WI38 (cell line): ENCODE data around the gene ARHGAP8.

Experiments
- H3K4me3 ChIP-seq: 2 replicates; pipeline ENCODE4 v1.5.1; 2011; ENCODE audit warnings: low read depth, mild to moderate bottlenecking, control low read depth, low read length
- TF ChIP-seq, protein P1 (sequence below): IDR thresholded peaks from 2 replicates; pipeline ENCODE4 v1.5.1; 2012; ENCODE audit warnings: low read depth, mild to moderate bottlenecking, control low read depth, low read length

Gene ARHGAP8

DNA sequence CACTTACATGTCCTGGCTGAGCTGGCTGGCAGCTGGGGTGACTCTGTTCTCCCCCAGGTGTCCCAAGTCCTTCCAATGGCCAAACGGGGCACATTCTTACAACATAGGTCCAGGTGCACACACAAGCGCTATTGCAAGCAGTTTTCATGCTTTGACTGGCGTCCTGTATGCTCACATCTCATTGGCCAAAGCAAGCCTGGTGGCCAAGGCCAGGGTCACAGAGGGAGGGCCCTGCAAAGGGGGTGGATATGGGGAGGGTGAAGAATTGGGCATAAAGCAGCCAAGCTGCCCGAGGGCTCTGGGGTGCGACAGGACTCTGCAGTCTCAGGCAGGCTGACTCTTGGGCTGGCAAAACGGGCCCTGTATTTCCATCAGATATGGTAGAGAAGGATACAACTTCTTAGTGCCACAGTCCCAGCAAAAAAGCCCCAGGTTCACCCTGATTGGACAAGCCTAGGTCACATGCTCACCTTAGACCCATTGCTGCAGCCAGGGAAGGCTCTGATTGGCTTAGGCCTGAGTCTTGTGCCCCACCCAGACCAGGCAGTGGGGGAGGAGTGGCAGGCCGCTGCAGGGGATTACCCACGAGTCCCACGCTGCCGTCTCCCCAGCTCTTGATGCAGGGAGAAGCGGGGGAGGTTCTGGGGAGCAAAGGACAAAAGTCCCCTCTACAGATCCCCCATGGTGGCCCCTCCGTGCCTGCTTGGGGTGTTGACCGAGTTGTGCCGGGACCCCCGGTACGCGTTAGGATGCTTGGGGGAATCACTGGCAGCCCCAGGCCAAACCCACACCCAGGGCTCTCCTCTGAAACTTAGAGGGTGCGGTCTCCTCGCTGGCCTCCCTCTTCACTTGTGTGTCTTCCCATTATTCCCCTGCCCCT, 110.8 kb downstream of the ARHGAP8 start:
- TF ChIP-seq, protein P1, sequence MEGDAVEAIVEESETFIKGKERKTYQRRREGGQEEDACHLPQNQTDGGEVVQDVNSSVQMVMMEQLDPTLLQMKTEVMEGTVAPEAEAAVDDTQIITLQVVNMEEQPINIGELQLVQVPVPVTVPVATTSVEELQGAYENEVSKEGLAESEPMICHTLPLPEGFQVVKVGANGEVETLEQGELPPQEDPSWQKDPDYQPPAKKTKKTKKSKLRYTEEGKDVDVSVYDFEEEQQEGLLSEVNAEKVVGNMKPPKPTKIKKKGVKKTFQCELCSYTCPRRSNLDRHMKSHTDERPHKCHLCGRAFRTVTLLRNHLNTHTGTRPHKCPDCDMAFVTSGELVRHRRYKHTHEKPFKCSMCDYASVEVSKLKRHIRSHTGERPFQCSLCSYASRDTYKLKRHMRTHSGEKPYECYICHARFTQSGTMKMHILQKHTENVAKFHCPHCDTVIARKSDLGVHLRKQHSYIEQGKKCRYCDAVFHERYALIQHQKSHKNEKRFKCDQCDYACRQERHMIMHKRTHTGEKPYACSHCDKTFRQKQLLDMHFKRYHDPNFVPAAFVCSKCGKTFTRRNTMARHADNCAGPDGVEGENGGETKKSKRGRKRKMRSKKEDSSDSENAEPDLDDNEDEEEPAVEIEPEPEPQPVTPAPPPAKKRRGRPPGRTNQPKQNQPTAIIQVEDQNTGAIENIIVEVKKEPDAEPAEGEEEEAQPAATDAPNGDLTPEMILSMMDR = no peak
- H3K4me3 ChIP-seq = no peak overlapping the region

DNA sequence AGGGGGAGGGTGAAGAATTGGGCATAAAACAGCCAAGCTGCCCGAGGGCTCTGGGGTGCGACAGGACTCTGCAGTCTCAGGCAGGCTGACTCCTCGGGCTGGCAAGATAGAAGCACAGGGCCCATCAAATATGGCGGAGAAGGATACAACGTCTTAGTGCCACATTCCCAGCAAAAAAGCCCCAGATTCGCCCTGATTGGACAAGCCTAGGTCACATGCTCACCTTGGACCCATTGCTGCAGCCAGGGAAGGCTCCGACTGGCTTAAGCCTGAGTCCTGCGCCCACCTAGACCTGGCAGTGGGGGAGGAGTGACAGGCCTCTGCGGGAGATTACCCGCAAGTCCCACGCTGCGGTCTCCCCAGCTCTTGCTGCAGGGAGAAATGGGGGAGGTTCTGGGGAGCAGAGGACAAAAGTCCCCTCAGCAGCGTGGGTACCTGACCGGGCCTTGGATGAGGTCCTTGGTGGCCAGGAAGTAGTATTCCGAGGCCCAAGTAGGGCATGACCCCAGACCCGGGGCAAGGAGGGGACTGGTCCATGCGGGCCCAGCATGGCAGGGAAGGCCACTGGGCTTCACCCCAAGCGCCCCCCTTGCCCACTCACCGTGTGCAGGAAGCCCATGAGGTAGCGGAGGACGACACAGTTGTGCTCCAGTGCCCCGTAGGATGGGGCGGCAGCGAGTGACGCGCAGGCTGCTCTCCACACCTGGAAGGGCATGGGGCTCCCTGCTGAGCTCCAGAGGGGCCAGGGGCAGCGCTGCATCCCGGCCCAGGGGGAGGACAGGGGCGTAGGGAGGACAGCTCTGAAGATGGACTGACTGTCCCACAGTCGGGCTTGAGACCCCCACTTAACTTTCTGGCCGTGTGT, 113.0 kb downstream of the ARHGAP8 start:
- H3K4me3 ChIP-seq = no peak overlapping the region
- TF ChIP-seq, protein P1 = no peak

DNA sequence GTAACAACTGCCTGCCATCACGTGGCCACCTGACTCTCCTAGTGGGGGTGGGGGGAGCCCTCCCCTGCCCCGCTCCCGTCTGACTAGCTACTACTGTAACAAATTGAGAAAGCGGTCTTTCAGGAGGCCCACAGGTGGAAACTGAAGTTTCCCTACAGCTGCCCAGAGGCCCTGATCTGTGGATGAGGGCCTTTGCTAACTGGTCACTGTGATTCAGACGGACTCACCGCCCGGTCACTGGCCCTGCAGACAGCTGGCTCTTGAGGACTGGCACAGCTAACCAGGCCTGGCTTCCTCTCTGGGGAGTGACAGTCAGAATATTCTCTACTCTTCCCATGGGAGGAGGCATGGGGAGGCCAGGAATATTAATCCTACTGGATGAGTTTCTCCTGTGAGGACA, 116.8 kb downstream of the ARHGAP8 start:
- TF ChIP-seq, protein P1 = no peak
- H3K4me3 ChIP-seq = no peak overlapping the region

DNA sequence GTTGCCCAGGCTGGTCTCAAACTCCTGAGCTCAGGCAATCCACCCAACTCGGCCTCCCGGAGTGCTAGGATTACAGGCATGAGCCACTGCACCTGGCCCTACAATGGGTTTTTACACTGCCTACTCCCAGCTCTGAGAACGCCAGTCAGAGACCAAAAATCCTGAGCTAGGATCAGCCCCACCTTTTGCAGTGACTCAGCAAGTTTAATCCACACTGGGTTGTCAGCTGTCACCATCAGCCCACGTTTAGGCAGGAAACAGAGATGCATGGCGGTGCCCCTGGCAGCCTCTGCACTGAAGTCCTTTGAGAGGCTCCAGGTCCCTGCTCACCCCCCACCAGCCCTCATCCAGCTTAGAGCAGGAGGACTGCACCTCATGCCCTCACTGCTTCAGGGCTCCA, 117.6 kb downstream of the ARHGAP8 start:
- no peak overlapping the region for H3K4me3 ChIP-seq
- TF ChIP-seq, protein P1 = no peak

DNA sequence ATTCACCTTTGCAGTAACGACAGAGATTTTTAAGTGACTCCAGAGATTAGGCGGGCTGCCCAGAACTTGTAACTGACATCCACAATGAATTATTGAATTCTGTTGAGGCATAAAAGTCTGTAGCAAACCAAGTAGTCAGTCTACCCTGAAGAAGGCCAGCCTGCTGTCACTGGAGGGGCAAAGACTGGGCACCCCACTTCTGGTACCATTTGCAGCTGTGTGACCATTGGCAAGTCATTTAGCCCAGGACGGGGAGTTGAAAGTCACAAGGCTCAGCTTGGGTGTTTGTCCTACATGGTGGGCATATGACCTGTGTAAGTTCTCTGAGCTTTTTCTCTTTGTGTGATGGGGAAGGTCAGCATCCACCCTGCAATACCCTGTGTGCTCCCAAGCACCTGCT, 119.4 kb downstream of the ARHGAP8 start:
- no peak overlapping the region for H3K4me3 ChIP-seq
- TF ChIP-seq, protein P1 = no peak

DNA sequence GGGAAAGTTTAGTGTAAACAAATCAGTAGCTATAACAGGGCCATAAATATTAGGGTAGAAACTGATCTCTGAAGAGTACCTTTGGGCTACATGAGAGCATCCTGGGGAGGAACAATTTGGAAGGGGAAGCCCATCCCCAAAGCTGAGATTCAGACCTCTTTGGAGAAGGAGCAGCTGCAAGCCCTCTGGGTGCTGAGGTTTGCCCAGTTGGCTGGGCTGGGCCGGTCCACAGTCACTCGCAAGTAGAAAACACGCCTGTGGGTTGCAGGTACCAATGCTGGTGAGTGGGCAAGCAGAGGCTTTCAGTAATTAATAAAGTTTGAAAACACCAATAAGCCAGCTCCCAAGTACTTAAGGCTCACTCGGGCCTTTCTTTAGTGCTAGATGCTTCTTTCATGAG, 124.5 kb downstream of the ARHGAP8 start:
- TF ChIP-seq, protein P1 = no peak
- no peak overlapping the region for H3K4me3 ChIP-seq
